IMR-90 (cell line): Measurements from ENCODE around the gene SIAH1. TPM values are rescaled to one million over a fixed set of nuclear protein-coding genes. Genes with fewer than 3 reads are reported as not detected.

Source experiments
- ATAC-seq: fragments of 200-7000 bp; cut with Tn5 transposase; 2 replicates; pipeline ENCODE4 v1.9.1; 2020; ENCODE audit warnings: low read depth, mild to moderate bottlenecking, moderate library complexity
- BruUV-seq: library from RNA; stranded (reverse); fragments of 400-500 nt; replicated peaks from 2 replicates; lab custom pipeline; 2021; lab: Mats Ljungman, UMichigan
- CTCF ChIA-PET: fragments of 300-600 bp; formaldehyde crosslinking; extraction: SDS; loops from one replicate; lab custom pipeline; 2021; ENCODE audit warnings: antibody characterized with exemption; lab: Yijun Ruan, JAX
- POLR2A ChIA-PET: fragments of 300-600 bp; sonication (Branson Sonifier 250); formaldehyde crosslinking; loops from one replicate; lab custom pipeline; 2022; ENCODE audit warnings: antibody characterized with exemption; ENCODE audit not compliant: unreplicated experiment; lab: Charles Lee
- DNase-seq: peaks from one replicate; pipeline ENCODE4 v3.0.0; 2013
- H2AFZ ChIP-seq: replicated peaks from 2 replicates; pipeline ENCODE3; 2013; ENCODE audit warnings: low read length, mild to moderate bottlenecking; ENCODE audit not compliant: poor library complexity
- H2AK5ac ChIP-seq: 2 replicates; pipeline ENCODE4 v1.6.1; 2013; ENCODE audit warnings: low read depth, low read length, inconsistent platforms
- H2AK9ac ChIP-seq: replicated peaks from 2 replicates; pipeline ENCODE3; 2013; ENCODE audit warnings: mild to moderate bottlenecking, low read depth, low read length, moderate library complexity; ENCODE audit not compliant: poor library complexity
- H2BK120ac ChIP-seq: 2 replicates; pipeline ENCODE4 v1.6.1; 2013; ENCODE audit warnings: low read depth, low read length, inconsistent platforms
- H2BK15ac ChIP-seq: 3 replicates; pipeline ENCODE4 v1.6.1; 2013; ENCODE audit warnings: low read depth, low read length, inconsistent platforms
- H2BK20ac ChIP-seq: 2 replicates; pipeline ENCODE4 v1.6.1; 2013; ENCODE audit warnings: low read depth, mild to moderate bottlenecking, inconsistent platforms, low read length, moderate library complexity
- H2BK5ac ChIP-seq: 2 replicates; pipeline ENCODE4 v1.6.1; 2013; ENCODE audit warnings: mild to moderate bottlenecking, low read depth, low read length, inconsistent platforms; ENCODE audit not compliant: poor library complexity, severe bottlenecking
- H3K14ac ChIP-seq: replicated peaks from 2 replicates; pipeline ENCODE4 v1.6.1; 2013; ENCODE audit warnings: low read depth, low read length, inconsistent platforms
- H3K18ac ChIP-seq: 2 replicates; pipeline ENCODE4 v1.6.1; 2013; ENCODE audit warnings: low read depth, low read length, control low read depth
- H3K23ac ChIP-seq: 2 replicates; pipeline ENCODE4 v1.6.1; 2013; ENCODE audit warnings: low read depth, low read length, inconsistent platforms
- H3K27ac ChIP-seq: 2 replicates; pipeline ENCODE4 v1.5.1; 2013; ENCODE audit warnings: mild to moderate bottlenecking, control low read depth, low read length; ENCODE audit not compliant: insufficient read depth
- H3K27me3 ChIP-seq: 2 replicates; pipeline ENCODE4 v1.6.1; 2013; ENCODE audit warnings: low read length; ENCODE audit not compliant: control insufficient read depth, insufficient read depth
- H3K36me3 ChIP-seq: 2 replicates; pipeline ENCODE4 v1.6.1; 2013; ENCODE audit warnings: low read length, mixed read lengths; ENCODE audit not compliant: control insufficient read depth, insufficient read depth
- H3K4ac ChIP-seq: 2 replicates; pipeline ENCODE4 v1.6.1; 2013; ENCODE audit warnings: low read depth, low read length, inconsistent platforms
- H3K4me1 ChIP-seq: 2 replicates; pipeline ENCODE4 v1.6.1; 2013; ENCODE audit warnings: low read length, mixed read lengths; ENCODE audit not compliant: control insufficient read depth, insufficient read depth
- H3K4me2 ChIP-seq: 2 replicates; pipeline ENCODE4 v1.6.1; 2013; ENCODE audit warnings: low read depth, mild to moderate bottlenecking, control low read depth, low read length, moderate library complexity
- H3K4me3 ChIP-seq: 2 replicates; pipeline ENCODE4 v1.5.1; 2013; ENCODE audit warnings: low read depth, mild to moderate bottlenecking, control low read depth, low read length, moderate library complexity; ENCODE audit not compliant: insufficient read depth
- H3K56ac ChIP-seq: 2 replicates; pipeline ENCODE4 v1.6.1; 2013; ENCODE audit warnings: low read length, inconsistent platforms; ENCODE audit not compliant: insufficient read depth; ENCODE audit errors: extremely low read depth
- H3K79me1 ChIP-seq, 2 experiments: 2 replicates each; pipeline ENCODE4 v1.6.1; 2013; ENCODE audit warnings: low read length in 2 of 2, inconsistent platforms in 1 of 2, low read depth in 1 of 2
- H3K9ac ChIP-seq: 2 replicates; pipeline ENCODE4 v1.6.1; 2013; ENCODE audit warnings: low read depth, low read length, control low read depth
- H3K9me1 ChIP-seq: 2 replicates; pipeline ENCODE4 v1.6.1; 2013; ENCODE audit warnings: low read length, inconsistent platforms; ENCODE audit not compliant: insufficient read depth
- H3K9me3 ChIP-seq: 2 replicates; pipeline ENCODE4 v1.6.1; 2013; ENCODE audit warnings: low read length; ENCODE audit not compliant: control insufficient read depth, insufficient read depth
- H4K20me1 ChIP-seq: 2 replicates; pipeline ENCODE4 v1.6.1; 2013; ENCODE audit warnings: low read length, inconsistent platforms; ENCODE audit not compliant: insufficient read depth
- H4K5ac ChIP-seq: 2 replicates; pipeline ENCODE4 v1.6.1; 2013; ENCODE audit warnings: mild to moderate bottlenecking, low read depth, low read length, control low read depth
- H4K8ac ChIP-seq, 2 experiments: 2 replicates each; pipeline ENCODE4 v1.6.1; 2013; ENCODE audit warnings: low read depth in 2 of 2, low read length in 2 of 2, control low read depth in 1 of 2, inconsistent platforms in 1 of 2
- H4K91ac ChIP-seq: 2 replicates; pipeline ENCODE4 v1.6.1; 2013; ENCODE audit warnings: low read depth, low read length, inconsistent platforms; ENCODE audit not compliant: insufficient read depth
- MAZ ChIP-seq: IDR thresholded peaks from 2 replicates; pipeline ENCODE4 v1.6.1; 2012; ENCODE audit warnings: low read depth, mild to moderate bottlenecking, low read length, improper control_type of control experiment, moderate library complexity, borderline replicate concordance
- POLR2A ChIP-seq: IDR thresholded peaks from 2 replicates; pipeline ENCODE4 v1.6.1; 2012; ENCODE audit warnings: mild to moderate bottlenecking, low read depth, low read length
- WGBS, 2 experiments: methylation state at CpG; one replicate each; pipeline versions ENCODE4 v1.1.5 to v1.1.7; 2013; ENCODE audit warnings: missing lambda C conversion rate in 2 of 2; ENCODE audit not compliant: insufficient read length in 1 of 2; ENCODE audit errors: extremely low coverage in 2 of 2; 5-methylcytosine and 5-hydroxymethylcytosine counted together
- dilution Hi-C: fragments of 300-500 bp; cut with HindIII; formaldehyde crosslinking; loops from one replicate; pipeline ENCODE4 v1.14.3; 2018; ENCODE audit warnings: low sequenced_read_pairs; ENCODE audit not compliant: unreplicated experiment
- in situ Hi-C: fragments of 300-500 bp; cut with MboI; formaldehyde crosslinking; loops from 3 replicates; pipeline ENCODE4 v1.14.3; 2019; ENCODE audit warnings: low sequenced_read_pairs, inconsistent platforms, mixed read lengths
- intact Hi-C: fragments of 100-400 bp; cut with micrococcal nuclease; formaldehyde crosslinking; loops from 2 replicates; pipeline ENCODE4 v1.10.0; 2022
- polyA plus RNA-seq, 3 experiments: library from polyadenylated mRNA; depleted of rRNA; stranded (reverse); fragments of >200 nt; gene quantifications; 2 replicates each; pipeline ENCODE4 v1.2.3, GENCODE V29; 2012; ENCODE audit warnings: low replicate concordance in 1 of 3
- total RNA-seq: library from RNA; depleted of rRNA; stranded (reverse); fragments of >200 nt; gene quantifications from 2 replicates; pipeline ENCODE4 v1.2.3, GENCODE V29; 2012

Gene SIAH1
- total and polyA plus RNA-seq, 2 of the 4 experiments (the other 2 are of a cell fraction), result 10.3 to 17.7 TPM

DNA sequence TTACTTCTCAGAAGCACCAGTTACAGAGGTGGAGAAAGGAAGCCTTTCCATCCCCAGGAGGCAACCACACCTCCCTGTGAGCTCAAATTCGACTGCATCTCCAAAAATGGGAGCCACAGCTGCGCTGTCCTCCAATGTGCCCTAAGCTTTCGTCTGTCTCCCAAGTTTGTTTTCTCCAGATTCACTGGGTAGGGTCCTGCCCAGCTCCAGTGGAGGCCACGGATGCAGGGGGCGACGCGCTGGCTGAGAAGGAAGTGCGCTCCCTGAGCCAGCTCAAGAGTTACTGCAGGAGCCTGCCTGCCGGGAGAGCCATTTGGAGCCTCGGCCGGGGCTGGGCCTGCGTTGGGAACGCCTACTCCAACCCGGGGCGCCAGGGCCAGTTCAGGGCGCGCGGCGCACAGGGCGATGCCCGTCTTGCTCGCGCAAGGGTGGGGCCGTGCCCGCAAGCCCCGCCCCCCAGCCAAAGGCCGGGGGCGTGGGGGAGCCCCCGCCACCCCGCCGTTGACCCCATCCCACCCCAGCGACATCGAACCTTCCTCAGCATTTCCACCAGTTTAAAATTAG, 19.5 kb downstream of the SIAH1 start:
- Histone ChIP-seq H3K23ac (peak overlapping the region; percentile 75), H3K9me3 (no peaks in the 10 kb centered on the region), H3K27me3 (no peaks in the 10 kb centered on the region), H4K5ac (peak overlapping the region; percentile 10), H2AK9ac (peak overlapping the region; percentile 90), H4K20me1 (peaks cover 61% of the 10 kb centered on the region), H2BK15ac (no peak overlapping the region; the same call in 2 of the 3 replicates), H3K4me2 (peak overlapping the region; percentile 88), H3K14ac (peak overlapping the region; percentile 79), H2AFZ (peak overlapping the region; percentile 86), H2BK120ac (peak overlapping the region; percentile 75), H4K91ac (peak overlapping the region; percentile 92), H3K4me3 (peak overlapping the region; percentile 50), H3K79me1 (peaks cover 5 to 69% of the 10 kb centered on the region in 2 experiments; a peak in 2 of 4 replicates), H3K9me1 (peaks cover 21% of the 10 kb centered on the region), H3K9ac (peak overlapping the region; percentile 83), H3K36me3 (peaks cover 9% of the 10 kb centered on the region), H2BK5ac (peak overlapping the region; percentile 73), H3K4me1 (peaks cover 13% of the 10 kb centered on the region), H3K18ac (peak overlapping the region; percentile 17), H3K56ac (peak overlapping the region; percentile 85), H3K27ac (peak overlapping the region; percentile 84), H4K8ac (peak overlapping the region; percentile 22 to 78; a peak in 3 of 4 replicates), H2AK5ac (peak overlapping the region; percentile 71; the same call in 1 of the 2 replicates), H2BK20ac (peak overlapping the region; percentile 10), H3K4ac (peak overlapping the region; percentile 86)
- WGBS, 2 experiments, result 8% methylated on average over 13 of the region's 33 CpGs; no CpG with 5 or more reads in 1 of the 2 experiments
- TF ChIP-seq MAZ (no peak; the same call in 1 of the 2 replicates), POLR2A (peak; percentile 77)
- ChIA-PET CTCF (interaction anchor here (0.6 to 2.4 kb wide), 4 partner anchors 14 to 258 kb away, joined by 3 to 11 read pairs (median 3); no protein-coding TSS in a partner anchor), POLR2A (interaction anchor here (0.6 kb wide), 1 partner anchor 177 kb away, joined by 3 read pairs; no protein-coding TSS in a partner anchor)
- dilution Hi-C loops, result no loop called here
- in situ Hi-C loops, result no loop called here
- peak; percentile 99 for ATAC-seq
- peak; percentile 80 for DNase-seq
- intact Hi-C loops, result loop anchor here (1.0 to 5.0 kb wide), 3 partner anchors 19 to 257 kb away; no protein-coding TSS in a partner anchor
- no TSS peak for BruUV-seq
